ENCODE results near the gene AURKAIP1.

DNA sequence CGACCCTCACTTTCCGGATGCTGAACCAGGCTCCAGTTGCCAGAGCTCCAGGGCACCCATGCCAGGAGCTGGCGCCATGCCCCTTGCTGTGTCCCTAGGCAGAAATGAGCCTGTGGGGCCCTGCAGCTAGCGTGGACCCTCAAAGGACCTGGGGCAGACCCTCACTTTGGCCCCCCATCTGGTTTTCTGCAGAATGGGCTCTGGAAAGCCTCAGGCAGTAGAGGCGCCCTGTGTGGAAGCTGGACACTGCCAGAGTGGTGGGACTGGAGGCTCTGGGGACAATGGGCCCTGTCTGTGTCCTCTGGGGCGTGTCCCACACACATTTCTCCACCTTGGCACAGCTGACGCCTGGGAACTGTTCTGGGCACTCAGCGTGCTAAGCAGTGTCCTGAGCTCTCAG lies 6.3 kb upstream of the AURKAIP1 start:
- TF ChIP-seq CTCF (conservative IDR thresholded peaks at IDR 0.05; ENCODE audit: low read depth, low read length) (no peak), SMC3 (IDR thresholded peaks at IDR 0.05; ENCODE audit: low read depth, low read length) (no peak), MXI1 (IDR thresholded peaks at IDR 0.05; ENCODE audit: borderline replicate concordance, low read depth, low read length) (no peak), RAD21 (IDR thresholded peaks at IDR 0.05; ENCODE audit: low read length) (no peak)
